Tibial nerve (tissue), 4 donors: Measurements from ENCODE around the gene OPTC. TPM values are rescaled to one million over a fixed set of nuclear protein-coding genes. Genes with fewer than 3 reads are reported as not detected.
"Not testable (repeated sequence)": the region's sequence is repeated elsewhere in the genome, so short reads cannot be mapped to it uniquely, and the experiment has no call there.

Source experiments
- DNase-seq, 2 donors: peaks; one replicate each; pipeline ENCODE4 v3.0.0-alpha.2; 2019; ENCODE audit warnings: low spot score in 2 of 2
- H3K27ac ChIP-seq, 4 donors: fragments of 200-600 bp; sonication (generic) in 3 of 4; one replicate each; pipeline ENCODE4 v1.5.1; 2017 to 2019; ENCODE audit warnings: mild to moderate bottlenecking in 1 of 4
- H3K27me3 ChIP-seq, 2 donors: fragments of 200-600 bp; sonication (generic) in 1 of 2; one replicate each; pipeline versions ENCODE4 v1.5.1 to v1.6.0; 2017 to 2019
- H3K36me3 ChIP-seq, 3 donors: fragments of 200-600 bp; sonication (generic); one replicate each; pipeline ENCODE4 v1.5.1; 2018 to 2019
- H3K4me1 ChIP-seq, 4 donors: fragments of 200-600 bp; sonication (generic) in 3 of 4; one replicate each; pipeline ENCODE4 v1.5.1; 2017 to 2019
- H3K4me3 ChIP-seq, 4 donors: fragments of 200-600 bp; sonication (generic) in 3 of 4; one replicate each; pipeline ENCODE4 v1.5.1; 2017 to 2019; ENCODE audit warnings: mild to moderate bottlenecking in 1 of 4, moderate library complexity in 1 of 4
- H3K9me3 ChIP-seq, 4 donors: fragments of 200-600 bp; sonication (generic) in 3 of 4; one replicate each; pipeline ENCODE4 v1.5.1; 2017 to 2019
- CTCF ChIP-seq, 5 experiments: fragments of 200-600 bp in 3 of 5; fragments of 450-650 bp in 2 of 5; sonication (generic) in 3 of 5; IDR thresholded peaks; one replicate each; pipeline ENCODE4 v1.5.1; 2016 to 2019; ENCODE audit warnings: antibody characterized with exemption in 5 of 5, mild to moderate bottlenecking in 3 of 5, moderate library complexity in 2 of 5
- EP300 ChIP-seq, 2 donors: sonication (generic); formaldehyde crosslinking; IDR thresholded peaks; one replicate each; pipeline ENCODE4 v1.6.1; 2017; ENCODE audit warnings: antibody characterized with exemption in 2 of 2, mild to moderate bottlenecking in 1 of 2
- POLR2A ChIP-seq, 2 donors: fragments of 450-650 bp; IDR thresholded peaks; one replicate each; pipeline ENCODE4 v1.6.1; 2017; ENCODE audit warnings: antibody characterized with exemption in 2 of 2, mild to moderate bottlenecking in 2 of 2, moderate library complexity in 2 of 2
- WGBS, 2 donors: methylation state at CpG; one replicate each; pipeline ENCODE4 v1.1.5; 2018; 5-methylcytosine and 5-hydroxymethylcytosine counted together
- total RNA-seq, 4 donors: library from RNA; depleted of rRNA; stranded (reverse); fragments of >200 nt; gene quantifications; one replicate each; pipeline ENCODE4 v1.1.0, GENCODE V29; 2016

The OPTC gene
- total RNA-seq, 4 donors from 2014 or later: not detected

- DNase-seq: no peak
- 77 to 80% methylated on average over 9 of the region's 9 CpGs for WGBS, 2 donors
- TF ChIP-seq CTCF (IDR thresholded peaks at IDR 0.05) (no peak), POLR2A (IDR thresholded peaks at IDR 0.05) (no peak), EP300 (IDR thresholded peaks at IDR 0.05) (no peak)
- Histone ChIP-seq H3K36me3 (no peaks in the 10 kb centered on the region), H3K27me3 (no peaks in the 10 kb centered on the region), H3K27ac (peak overlapping the region in 1 of 4 donors; percentile 45), H3K4me1 (peaks cover 0 to 31% (median 15%) of the 10 kb centered on the region in 4 donors), H3K4me3 (no peak overlapping the region), H3K9me3 (no peaks in the 10 kb centered on the region)
These were observed 19.7 kb downstream of the OPTC start for GRCh38 chr1:203513585-203514031.

DNA sequence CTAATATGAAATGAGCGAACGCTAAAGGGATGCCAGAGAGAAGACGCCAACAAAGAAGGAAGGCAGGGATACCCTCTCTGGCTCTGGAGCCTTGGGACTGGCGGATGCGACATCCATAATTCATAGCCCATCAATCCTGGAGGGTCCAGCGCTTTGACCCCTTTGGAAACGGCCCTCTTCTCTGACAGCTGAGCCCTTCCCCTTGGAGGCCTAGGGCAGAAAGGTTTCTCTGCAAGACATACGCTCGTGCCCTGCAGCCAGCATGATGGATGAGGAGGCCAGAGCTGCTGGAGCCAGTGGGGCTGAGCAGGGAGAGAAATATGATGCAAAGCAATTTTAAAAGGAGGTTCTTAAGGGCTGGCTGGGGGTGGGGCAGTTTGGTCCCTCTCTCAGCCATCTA lies 22.2 kb downstream of the OPTC start:
- Histone ChIP-seq H3K36me3 (no peaks in the 10 kb centered on the region), H3K4me3 (no peak overlapping the region), H3K9me3 (no peaks in the 10 kb centered on the region), H3K27ac (no peak overlapping the region), H3K4me1 (peaks cover 0 to 30% (median 17%) of the 10 kb centered on the region in 4 donors), H3K27me3 (no peaks in the 10 kb centered on the region)
- no peak for DNase-seq
- 90 to 92% methylated on average over 9 of the region's 9 CpGs for WGBS, 2 donors
- TF ChIP-seq CTCF (IDR thresholded peaks at IDR 0.05) (no peak), POLR2A (IDR thresholded peaks at IDR 0.05) (no peak), EP300 (IDR thresholded peaks at IDR 0.05) (no peak)

- no peaks in the 10 kb centered on the region for H3K9me3 ChIP-seq
- no peak overlapping the region for H3K4me3 ChIP-seq
- H3K36me3 ChIP-seq: no peaks in the 10 kb centered on the region
- H3K27me3 ChIP-seq: no peaks in the 10 kb centered on the region
- peaks cover 0 to 35% (median 20%) of the 10 kb centered on the region in 4 donors for H3K4me1 ChIP-seq
- 63 to 67% methylated on average over 5 of the region's 5 CpGs for WGBS, 2 donors
- DNase-seq: no peak
- TF ChIP-seq POLR2A (IDR thresholded peaks at IDR 0.05): no peak
- no peak for TF ChIP-seq EP300 (IDR thresholded peaks at IDR 0.05)
- TF ChIP-seq CTCF (IDR thresholded peaks at IDR 0.05): no peak
- H3K27ac ChIP-seq: no peak overlapping the region
These were observed 23.0 kb downstream of the OPTC start for GRCh38 chr1:203516906-203517305.

GRCh38 chr1:203517426-203518110 lies 23.6 kb downstream of the OPTC start:
- 71 to 80% methylated on average over 11 of the region's 11 CpGs for WGBS, 2 donors
- H3K4me3 ChIP-seq: no peak overlapping the region
- H3K4me1 ChIP-seq: peaks cover 0 to 35% (median 21%) of the 10 kb centered on the region in 4 donors
- TF ChIP-seq CTCF (IDR thresholded peaks at IDR 0.05) (no peak), POLR2A (IDR thresholded peaks at IDR 0.05) (no peak), EP300 (IDR thresholded peaks at IDR 0.05) (no peak)
- no peaks in the 10 kb centered on the region for H3K9me3 ChIP-seq
- H3K36me3 ChIP-seq: no peaks in the 10 kb centered on the region
- no peaks in the 10 kb centered on the region for H3K27me3 ChIP-seq
- DNase-seq: no peak
- H3K27ac ChIP-seq: no peak overlapping the region

DNA sequence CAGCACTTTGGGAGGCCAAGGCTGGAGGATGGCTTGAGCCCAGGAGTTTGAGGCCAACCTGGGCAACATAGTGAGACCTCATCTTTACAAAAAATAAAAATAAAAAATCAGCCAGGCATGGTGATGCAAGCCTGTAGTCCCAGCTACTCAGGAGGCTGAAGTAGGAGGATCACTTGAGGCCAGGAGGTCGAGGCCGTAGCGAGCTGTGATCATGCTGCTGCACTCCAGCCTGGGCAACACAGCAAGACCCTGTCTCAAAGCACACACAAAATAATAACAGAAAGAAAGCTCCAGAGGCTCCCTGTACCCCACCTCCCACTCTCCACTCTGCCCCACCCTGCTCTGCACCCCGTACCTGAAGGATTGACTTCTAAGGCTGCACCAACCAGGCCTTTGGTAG lies 24.2 kb downstream of the OPTC start:
- H3K27me3 ChIP-seq, H3K36me3 ChIP-seq, H3K27ac ChIP-seq, DNase-seq, H3K9me3 ChIP-seq, H3K4me3 ChIP-seq: not testable (repeated sequence)
- 97 to 98% methylated on average over 4 of the region's 4 CpGs for WGBS, 2 donors
- peaks cover 0 to 30% (median 16%) of the 10 kb centered on the region in 4 donors for H3K4me1 ChIP-seq
